NCI-H1436 (cell line): Measurements from ENCODE around the gene MDH2.
"Not testable (repeated sequence)": the region's sequence is repeated elsewhere in the genome, so short reads cannot be mapped to it uniquely, and the experiment has no call there.

Experiments
- DNase-seq: peaks from one replicate; lab custom pipeline; 2025; lab: John Stamatoyannopoulos, UW

The MDH2 gene

DNA sequence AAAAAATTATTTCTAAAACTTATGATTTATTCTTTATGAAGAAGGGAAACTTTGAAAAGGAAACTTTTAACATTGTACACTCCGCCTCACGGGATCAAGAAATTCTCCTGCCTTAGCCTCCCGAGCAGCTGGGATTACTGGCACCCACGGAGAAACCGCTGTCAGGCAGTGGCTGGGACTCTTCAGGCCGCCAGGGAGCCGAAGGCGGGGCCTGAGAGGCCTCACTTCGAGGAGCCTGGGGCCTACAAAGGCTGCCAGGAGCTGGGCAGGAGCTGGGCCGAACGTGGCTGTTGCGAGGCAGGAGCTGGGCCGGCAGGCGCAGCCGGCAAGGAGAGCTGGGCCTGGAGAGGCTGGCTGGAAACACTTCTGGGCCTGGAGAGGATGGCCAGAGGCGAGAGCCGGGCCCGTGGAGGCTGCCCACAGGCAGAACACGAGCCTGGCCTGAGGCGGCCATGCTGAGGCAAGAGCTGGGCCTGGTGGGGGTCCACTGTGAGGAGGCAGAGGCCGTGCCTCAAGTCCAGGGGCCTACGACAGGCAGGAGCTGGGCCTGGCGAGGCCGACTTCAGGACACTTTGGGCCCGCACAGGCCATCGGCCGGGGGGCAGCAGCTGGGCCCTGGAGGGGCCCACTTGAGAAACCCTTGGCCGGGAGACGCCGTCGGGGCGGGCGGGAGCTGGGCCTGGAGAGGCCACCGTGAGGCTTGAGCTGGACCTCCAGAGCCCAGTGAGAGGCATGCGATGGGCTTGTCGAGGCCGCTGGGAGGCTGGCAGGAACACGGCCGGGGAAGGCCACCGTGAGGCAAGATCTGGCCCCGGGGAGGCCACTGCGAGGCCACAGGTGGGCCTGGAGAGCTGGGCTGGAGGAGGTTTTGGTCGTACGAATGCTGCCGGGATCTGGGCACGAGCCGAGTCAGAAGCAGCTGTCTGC, 23.7 kb downstream of the MDH2 start:
- DNase-seq: no peak

DNA sequence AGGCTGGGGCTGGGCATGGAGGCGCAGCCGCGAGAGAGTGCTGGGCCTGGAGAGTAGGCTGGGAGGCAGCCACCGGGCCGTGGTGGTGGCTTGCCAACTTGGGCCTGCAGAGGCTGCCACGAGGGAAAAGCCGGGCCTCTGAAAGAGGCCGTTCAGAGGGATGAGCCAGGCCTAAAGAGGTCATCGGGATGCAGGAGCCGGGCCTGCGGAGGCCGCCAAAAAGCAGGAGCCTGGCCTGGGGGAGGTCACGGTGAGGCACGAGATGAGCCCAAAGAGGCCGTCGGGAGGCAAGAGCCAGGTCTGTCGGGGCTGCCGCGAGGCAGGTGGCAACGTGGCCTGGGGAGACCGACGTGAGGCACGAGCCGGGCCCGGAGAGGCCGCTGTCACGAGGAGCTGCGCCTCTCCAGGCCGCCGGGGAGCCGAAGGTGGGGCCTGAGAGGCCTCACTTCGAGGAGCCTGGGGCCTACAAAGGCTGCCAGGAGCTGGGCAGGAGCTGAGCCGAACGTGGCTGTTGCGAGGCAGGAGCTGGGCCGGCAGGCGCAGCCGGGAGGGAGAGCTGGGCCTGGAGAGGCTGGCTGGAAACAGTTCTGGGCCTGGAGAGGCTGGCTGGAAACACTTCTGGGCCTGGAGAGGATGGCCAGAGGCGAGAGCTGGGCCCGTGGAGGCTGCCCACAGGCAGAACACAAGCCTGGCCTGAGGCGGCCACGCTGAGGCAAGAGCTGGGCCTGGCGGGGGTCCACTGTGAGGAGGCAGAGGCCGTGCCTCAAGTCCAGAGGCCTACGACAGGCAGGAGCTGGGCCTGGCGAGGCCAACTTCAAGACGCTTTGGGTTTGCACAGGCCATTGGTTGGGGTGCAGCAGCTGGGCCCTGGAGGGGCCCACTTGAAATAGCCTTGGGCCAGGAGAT, 24.6 kb downstream of the MDH2 start:
- no peak for DNase-seq

DNA sequence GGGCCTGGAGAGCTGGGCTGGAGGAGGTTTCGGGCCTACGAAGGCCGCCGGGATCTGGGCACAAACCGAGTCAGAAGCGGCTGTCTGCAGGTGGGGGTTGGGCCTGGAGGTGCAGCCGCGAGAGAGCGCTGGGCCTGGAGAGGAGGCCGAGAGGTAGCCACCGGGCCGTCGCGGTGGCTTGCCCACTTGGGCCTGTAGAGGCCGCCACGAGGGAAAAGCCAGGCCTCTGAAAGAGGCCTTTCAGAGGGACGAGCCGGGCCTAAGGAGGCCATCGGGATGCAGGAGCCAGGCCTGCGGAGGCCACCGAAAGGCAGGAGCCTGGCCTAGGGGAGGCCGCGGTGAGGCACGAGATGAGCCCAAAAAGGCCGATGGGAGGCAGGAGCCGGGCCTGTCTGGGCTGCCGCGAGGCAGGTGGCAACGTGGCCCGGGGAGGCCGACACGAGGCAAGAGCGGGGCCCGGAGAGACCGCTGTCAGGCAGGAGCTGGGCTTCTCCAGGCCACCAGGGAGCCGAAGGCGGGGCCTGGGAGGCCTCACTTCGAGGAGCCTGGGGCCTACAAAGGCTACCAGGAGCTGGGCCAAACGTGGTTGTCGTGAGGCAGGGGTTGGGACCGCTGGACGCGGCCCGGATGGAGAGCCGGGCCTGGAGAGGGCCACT, 25.6 kb downstream of the MDH2 start:
- no peak for DNase-seq

DNA sequence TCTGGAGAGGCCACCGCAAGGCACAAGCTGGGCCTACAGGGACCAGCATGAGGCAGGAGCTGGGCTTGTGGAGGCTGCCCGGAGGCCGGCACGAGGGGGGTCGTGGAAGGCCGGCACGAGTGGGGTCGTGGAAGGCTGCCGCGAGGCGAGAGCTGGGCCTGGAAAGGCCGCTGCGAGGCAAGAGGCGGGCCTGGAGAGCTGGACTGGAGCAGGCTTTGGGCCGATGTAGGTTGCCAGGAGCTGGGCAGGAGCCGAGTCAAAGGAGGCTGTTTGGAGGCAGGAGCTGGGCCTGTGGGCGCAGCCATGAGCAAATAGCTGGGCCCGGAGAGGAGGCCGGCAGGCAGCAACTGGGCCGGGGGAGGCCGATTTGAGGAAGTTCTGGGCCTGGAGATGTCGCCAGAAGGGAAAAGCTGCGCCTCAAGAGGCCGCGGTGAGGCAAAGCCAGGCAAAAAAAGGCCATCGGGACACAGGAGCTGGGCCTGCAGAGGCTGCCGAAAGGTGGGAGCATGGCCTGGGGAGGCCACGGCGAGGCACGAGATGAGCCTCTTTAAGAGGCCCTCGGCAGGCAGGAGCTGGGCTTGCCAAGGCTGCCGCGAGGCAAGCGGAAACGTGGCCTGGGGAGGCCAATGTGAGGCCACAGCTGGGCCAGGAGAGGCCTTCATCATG, 26.5 kb downstream of the MDH2 start:
- no peak for DNase-seq

DNA sequence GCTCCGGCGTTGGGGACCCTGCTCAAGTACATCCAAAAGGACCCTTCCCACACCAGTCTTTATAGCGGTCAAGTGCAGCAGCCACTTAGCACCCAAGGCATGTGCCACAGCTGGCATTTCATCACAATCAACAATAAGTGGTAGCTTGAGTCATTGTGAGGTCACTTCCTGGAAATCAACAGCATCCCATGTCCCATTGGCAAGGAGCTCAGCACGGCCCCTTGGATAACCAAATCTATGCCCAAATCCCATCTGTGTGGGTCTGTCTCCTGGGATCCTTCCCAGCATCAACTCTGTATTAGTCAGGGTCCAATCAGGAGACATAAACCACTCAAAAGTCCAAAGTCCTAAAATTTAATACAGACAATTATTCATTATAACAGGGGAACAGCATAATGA, 27.1 kb downstream of the MDH2 start:
- DNase-seq: no peak

DNA sequence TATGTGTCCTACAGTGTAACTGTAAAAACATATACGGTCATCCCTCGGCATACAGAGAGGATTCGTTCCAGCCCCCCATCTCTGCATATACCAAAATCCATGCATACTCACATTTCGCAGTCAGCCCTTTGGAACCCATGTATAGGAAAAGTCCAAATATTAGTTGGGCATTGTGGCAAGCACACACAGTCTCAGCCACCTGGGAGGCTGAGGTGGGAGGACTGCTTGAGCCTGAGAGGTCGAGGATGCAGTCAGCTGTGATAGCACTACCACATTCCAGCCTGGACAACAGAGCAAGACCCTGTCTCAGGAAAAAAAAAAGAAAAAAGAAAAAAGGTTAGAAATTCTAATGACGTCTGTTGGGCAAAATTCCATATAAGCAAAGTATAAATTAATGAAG, 29.1 kb downstream of the MDH2 start:
- DNase-seq: no peak

DNA sequence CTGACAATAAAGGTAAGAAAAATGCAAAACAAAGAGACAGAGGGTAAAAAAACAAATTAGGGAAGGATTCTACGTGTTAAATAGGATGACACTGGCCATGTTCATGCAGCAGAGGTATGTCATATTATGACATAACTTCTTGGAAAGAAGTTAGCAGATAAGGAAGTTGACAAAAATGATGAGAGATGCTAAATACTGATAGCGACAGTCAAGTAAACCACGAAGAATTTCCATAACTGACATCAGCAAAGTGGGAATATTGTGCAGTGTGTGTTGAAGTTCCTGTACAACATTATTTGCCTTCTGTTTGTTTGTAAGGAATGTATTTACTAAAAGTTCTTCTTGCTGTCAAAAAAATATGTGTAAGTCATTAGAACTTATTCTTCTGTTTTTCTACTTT, 29.5 kb downstream of the MDH2 start:
- no peak for DNase-seq

DNA sequence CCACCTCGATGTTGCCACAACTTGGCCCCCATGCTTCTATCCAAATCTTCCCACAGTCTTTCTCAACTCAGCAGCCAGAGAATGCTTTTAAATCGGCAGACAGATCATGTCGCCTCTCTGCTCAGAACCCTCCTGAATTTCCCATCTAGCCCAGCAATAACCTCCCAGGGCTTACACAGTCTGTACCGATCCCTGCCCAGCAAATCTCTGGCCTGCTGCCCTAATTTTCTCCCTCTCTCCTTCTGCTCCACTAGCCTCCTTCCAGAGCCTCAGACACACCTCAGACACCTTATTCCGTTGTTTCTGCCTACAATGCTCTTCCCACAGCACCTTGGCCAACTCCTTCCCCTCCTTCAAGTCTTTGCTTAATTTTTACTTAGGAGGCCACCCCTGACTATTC, 32.3 kb downstream of the MDH2 start:
- no peak for DNase-seq

DNA sequence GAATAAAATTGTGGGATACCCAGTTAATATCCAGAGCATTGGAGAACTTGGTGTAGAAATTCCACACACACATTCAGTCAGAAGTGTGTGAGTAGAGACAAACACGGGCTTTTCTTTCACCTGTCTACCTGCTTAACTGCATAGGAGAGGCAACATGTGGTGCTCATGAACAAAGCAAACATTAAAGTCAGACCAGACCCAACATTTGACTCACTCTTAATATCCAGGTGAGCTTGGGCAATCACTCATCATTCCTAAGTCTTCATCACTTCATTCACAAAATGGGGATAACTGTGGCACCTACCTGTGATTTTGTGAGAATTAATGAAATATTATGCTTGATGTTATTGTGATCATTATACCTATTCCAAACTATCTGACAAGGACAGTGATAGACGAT, 36.2 kb downstream of the MDH2 start:
- DNase-seq: not testable (repeated sequence)

DNA sequence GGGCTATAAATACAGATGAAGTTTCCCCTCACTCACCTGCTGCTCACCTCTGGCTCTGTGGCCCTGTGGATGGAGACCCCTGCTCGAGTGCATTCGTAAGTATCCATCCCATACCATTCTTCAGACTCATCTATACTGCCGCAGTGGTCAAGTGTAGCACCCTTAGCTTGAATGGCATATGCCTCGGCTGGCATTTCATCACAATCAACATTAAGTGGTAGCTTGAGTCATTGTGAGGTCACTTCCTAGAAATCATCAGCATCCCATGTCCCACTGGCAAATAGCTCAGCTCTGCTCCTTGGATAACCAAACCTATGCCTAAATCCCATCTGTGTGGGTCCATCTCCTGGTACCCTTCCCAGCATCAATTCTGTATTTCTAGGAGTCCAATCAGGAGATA, 38.2 kb downstream of the MDH2 start:
- no peak for DNase-seq

DNA sequence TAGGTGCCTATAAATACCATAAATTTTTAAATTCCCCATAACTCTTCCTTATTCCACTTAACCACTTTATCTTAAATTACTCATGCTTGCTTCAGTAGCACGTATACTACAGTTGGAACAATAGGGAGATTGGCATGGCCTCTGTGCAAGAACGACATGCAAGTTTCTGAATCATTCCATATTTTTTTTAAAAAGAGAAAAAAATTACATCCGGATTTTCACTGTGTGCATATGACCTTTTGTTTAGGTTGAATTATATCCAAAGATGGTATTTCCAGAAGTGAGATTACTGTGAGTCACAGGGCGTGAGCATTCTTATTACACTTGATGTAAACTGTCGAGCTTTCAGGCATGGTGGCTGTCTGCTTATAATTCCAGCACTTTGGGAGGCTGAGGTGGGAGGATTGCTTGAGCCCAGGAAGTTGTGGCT, 39.5 kb downstream of the MDH2 start:
- not testable (repeated sequence) for DNase-seq

DNA sequence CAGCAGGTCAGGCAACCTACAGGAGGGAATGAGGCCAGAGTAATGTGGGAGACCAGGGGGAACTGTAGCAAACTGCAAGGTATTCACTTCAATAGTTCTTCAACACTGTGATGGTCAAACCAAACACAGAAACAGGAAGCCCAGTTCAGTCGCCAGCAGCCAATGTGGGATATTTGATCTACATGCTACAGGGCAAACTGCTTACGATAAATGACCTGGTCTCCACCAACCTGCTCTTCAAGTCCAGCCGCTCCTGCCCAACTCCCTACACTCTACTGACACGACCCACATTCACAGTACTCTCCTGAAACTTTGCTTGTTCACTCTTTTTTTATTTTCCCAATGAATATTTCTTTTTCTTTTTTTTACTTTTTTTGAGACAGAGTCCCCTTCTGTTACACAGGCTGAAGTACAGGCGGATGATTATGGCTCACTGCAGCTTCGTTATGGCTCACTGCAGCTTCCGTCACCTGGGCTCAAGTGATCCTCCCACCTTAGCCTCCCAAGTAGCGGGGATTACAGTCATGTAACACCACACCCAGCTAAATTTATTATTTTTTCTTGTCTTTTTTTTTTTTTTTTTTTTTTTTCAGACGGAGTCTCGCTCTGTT, 42.1 kb downstream of the MDH2 start:
- DNase-seq: no peak

DNA sequence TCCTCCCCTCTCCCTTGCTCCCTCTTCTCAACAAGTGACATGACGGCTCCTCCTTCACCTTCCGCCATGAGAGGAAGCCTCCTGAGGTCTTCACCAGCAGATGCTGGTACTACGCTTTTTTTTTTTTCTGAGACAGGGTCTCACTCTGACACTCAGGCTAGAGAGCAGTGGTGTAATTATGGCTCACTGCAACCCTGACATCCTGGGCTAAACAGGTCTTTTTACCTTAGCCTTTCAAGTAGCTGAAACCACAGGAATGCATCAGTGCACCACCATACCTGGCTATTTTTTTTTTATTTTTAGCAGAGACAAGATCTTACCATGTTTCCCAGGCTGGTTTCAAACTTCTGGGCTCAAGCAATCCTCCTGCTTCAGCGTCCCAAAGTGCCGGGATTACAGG, 43.6 kb downstream of the MDH2 start:
- DNase-seq: no peak

DNA sequence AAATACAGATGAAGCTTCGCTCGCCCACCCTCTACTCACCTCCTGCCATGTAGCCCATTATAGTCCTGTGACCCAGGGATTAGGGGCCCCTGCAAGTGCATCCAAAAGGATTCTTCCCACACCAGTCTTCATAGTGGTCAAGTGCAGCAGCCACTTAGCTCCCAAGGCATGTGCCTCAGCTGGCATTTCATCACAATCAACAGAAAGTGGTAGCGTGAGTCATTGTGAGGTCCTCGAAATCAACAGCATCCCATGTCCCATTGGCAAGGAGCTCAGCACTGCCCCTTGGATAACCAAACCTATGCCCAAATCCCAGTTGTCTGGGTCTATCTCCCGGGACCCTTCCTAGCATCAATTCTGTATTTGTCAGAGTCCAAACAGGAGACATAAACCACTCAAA, 45.6 kb downstream of the MDH2 start:
- not testable (repeated sequence) for DNase-seq

DNA sequence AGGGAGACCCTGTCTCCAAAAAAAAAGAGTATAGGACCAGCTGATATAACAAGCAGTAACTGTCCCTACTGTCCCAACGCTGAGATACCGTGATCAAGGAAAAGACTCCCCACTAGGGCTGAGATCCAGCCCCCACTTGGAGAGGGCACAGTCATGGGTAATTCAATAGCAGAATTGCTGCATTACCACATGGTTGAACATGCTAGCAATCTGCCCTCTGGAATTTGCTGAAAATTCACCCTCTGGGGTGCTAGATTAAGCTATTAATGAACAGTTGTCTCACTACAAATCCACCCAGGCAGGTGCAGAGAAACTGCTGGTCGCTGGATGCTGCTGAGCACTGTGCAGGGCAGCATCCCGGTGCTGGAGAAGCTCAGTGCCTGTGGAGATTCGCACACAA, 46.4 kb downstream of the MDH2 start:
- DNase-seq: not testable (repeated sequence)

DNA sequence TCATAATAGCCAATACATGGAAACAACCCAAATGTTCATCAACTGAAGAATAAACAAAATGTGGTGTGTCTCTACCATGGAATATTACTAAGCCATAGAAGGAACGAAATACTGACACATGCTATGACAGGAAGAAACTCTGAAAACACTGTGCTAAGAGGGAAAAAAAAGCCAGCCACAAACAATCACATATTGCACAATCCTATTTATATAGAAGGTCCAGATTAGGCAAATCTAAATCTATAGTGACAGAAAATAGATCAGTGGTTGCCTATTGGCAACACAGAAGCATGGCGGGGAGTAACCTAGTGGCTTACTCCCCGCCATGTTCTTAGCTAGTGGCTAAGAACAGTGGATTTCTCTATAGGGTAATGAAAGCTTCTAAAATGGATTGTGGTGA, 48.0 kb downstream of the MDH2 start:
- DNase-seq: no peak

DNA sequence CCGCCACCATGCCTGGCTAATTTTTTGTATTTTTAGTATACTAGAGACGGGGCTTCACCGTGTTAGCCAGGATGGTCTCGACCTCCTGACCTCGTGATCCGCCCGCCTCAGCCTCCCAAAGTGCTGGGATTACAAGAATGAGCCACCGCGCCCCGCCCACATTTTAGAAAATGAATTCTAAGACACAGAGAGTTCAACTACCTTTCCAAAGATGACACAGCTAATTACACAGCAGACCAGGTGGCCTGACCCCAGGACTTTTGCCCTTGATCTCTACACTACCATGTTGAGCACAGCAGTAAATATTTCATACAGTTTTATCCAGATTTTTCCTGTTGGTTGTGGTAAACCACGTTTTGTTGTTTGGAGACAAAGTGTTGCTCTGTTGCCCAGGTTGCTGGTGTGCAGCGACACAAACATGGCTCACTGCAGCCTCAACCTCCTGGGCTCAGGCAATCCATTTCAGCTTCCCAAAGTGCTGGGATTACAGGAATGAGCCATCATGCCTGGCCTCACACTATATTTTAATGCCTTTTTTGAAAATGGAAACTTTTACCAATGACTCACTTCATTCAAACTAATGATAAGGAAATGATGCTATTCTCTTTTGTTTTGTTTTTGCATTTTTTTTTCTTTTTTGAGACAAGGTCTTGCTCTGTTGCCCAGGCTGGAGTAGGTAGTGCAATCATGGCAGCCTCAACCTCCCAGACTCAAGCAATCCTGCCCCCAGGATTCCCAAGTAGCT, 54.0 kb downstream of the MDH2 start:
- not testable (repeated sequence) for DNase-seq

DNA sequence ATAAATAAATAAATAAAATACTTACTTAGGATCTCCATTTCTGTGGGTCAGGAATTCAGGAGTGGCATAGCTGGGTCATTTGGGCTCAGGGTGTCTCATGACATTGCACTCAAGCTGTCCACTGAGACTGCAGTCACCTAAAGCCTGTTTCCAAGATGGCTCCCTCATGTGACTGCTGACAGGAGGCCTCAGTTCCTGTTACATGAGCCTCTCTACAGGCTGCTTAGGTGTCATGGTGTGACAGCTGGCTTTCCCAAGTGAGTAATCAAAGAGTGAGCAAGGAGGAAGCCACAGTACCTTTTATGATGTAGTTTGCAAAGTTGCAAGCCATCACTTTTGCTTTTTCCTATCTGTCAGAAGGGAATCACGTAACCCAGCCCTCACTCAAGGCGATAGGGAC, 55.9 kb downstream of the MDH2 start:
- not testable (repeated sequence) for DNase-seq

DNA sequence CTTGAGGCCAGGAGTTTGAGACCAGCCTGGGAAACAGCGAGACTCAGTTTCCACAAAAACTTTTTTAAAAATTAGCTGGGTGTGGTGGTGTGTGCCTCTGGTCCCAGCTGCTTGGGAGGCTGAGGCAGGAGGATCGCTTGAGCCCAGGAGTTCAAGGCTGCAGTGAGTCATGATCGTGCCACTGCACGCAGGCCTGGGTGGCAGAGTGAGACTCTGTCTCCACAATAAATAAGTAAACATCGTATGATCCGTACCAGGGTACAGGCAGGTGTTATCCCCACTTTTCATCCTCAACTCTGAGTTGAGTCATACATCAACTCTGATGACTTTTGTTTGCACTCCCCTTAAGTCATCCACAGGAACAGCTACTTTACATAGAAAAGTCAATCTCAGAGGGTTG, 58.2 kb downstream of the MDH2 start:
- not testable (repeated sequence) for DNase-seq

DNA sequence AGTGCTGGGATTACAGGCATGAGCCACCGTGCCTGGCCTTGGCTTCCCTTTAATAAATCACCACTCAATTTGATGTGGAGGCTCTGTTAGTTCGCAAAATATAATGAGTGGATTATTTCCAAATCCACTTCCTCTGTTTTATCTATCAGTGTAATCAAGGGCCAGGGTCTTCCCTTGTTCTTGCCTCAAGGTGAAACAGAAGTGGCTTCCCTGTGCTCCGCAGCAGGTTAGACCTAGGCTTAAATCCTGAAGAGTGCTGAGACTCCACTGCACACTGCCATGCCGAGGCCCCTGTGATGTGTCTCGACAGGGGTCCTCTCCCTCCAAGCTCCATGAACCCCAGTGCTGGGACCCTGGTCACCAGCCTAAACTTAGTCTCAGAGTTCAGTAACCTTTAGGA, 59.0 kb downstream of the MDH2 start:
- no peak for DNase-seq
